ENCODE results near the gene NUMA1. TPM values are rescaled to one million over a fixed set of nuclear protein-coding genes. Genes with fewer than 3 reads are reported as not detected.

The NUMA1 gene
- total RNA-seq, 3 donors from 2014 or later (not counting 1 experiment from before 2014, with no cell fraction given) = 261 to 290 (median 262) TPM

- H3K4me3 Mint-ChIP-seq = no peak overlapping the region
- H3K27me3 ChIP-seq (ENCODE audit: control insufficient read depth, insufficient read depth, low read length) = no peaks in the 10 kb centered on the region
- H3K4me1 Mint-ChIP-seq = peaks cover 16 to 31% of the 10 kb centered on the region in 2 donors
- H3K4me1 ChIP-seq (ENCODE audit: control insufficient read depth, insufficient read depth, low read length) = peaks cover 54% of the 10 kb centered on the region
- H3K36me3 ChIP-seq (ENCODE audit: control insufficient read depth, insufficient read depth, low read length) = peaks cover 24% of the 10 kb centered on the region
- H3K9me3 Mint-ChIP-seq = no peaks in the 10 kb centered on the region
- ATAC-seq (peak in 2 of 3 donors; percentile 7 to 30), DNase-seq (no peak)
- no peak for TF ChIP-seq CTCF (IDR thresholded peaks at IDR 0.05)
- H3K36me3 Mint-ChIP-seq = no peaks in the 10 kb centered on the region
- no peak overlapping the region for H3K4me3 ChIP-seq (ENCODE audit: low read length)
- H3K9me3 ChIP-seq (ENCODE audit: control insufficient read depth, insufficient read depth, low read length) = no peaks in the 10 kb centered on the region
- intact Hi-C loops (cut with micrococcal nuclease) = no loop called here
- WGBS (ENCODE audit: insufficient coverage) = 24% methylated on average over 4 of the region's 4 CpGs
- H3K27ac Mint-ChIP-seq = peak overlapping the region in 1 of 2 donors; percentile 75
- H3K27me3 Mint-ChIP-seq (ENCODE audit: low read depth in 2 of 2) = no peaks in the 10 kb centered on the region
- peak overlapping the region; percentile 88 for H3K27ac ChIP-seq (ENCODE audit: low read length)
These were observed 42.6 kb downstream of the NUMA1 start for GRCh38 chr11:72037554-72038311.

GRCh38 chr11:72036687-72037086 is 43.7 kb downstream of the NUMA1 start:
- ATAC-seq (no peak), DNase-seq (no peak)
- H3K9me3 Mint-ChIP-seq = no peaks in the 10 kb centered on the region
- Histone ChIP-seq H3K9me3 (ENCODE audit: control insufficient read depth, insufficient read depth, low read length) (no peaks in the 10 kb centered on the region), H3K4me3 (ENCODE audit: low read length) (no peak overlapping the region), H3K36me3 (ENCODE audit: control insufficient read depth, insufficient read depth, low read length) (peaks cover 29% of the 10 kb centered on the region), H3K27ac (ENCODE audit: low read length) (peak overlapping the region; percentile 4), H3K4me1 (ENCODE audit: control insufficient read depth, insufficient read depth, low read length) (peaks cover 44% of the 10 kb centered on the region), H3K27me3 (ENCODE audit: control insufficient read depth, insufficient read depth, low read length) (no peaks in the 10 kb centered on the region)
- peaks cover 16 to 20% of the 10 kb centered on the region in 2 donors for H3K4me1 Mint-ChIP-seq
- no peak for TF ChIP-seq CTCF (IDR thresholded peaks at IDR 0.05)
- intact Hi-C loops (cut with micrococcal nuclease) = no loop called here
- peak overlapping the region in 1 of 2 donors; percentile 75 for H3K27ac Mint-ChIP-seq
- H3K36me3 Mint-ChIP-seq = no peaks in the 10 kb centered on the region
- no peaks in the 10 kb centered on the region for H3K27me3 Mint-ChIP-seq (ENCODE audit: low read depth in 2 of 2)
- peak overlapping the region; percentile 17 for H3K4me3 Mint-ChIP-seq
- WGBS (ENCODE audit: insufficient coverage) = 69% methylated on average over 3 of the region's 3 CpGs

GRCh38 chr11:72030472-72031045 is 49.8 kb downstream of the NUMA1 start:
- Histone ChIP-seq H3K27ac (ENCODE audit: low read length) (no peak overlapping the region), H3K36me3 (ENCODE audit: control insufficient read depth, insufficient read depth, low read length) (peaks cover 73% of the 10 kb centered on the region)
- H3K36me3 Mint-ChIP-seq = peaks cover 10% of the 10 kb centered on the region

More at GRCh38 chr11:72030472-72031045, 49.8 kb downstream of the NUMA1 start:
- Histone ChIP-seq H3K9me3 (ENCODE audit: control insufficient read depth, insufficient read depth, low read length) (no peaks in the 10 kb centered on the region), H3K27me3 (ENCODE audit: control insufficient read depth, insufficient read depth, low read length) (no peaks in the 10 kb centered on the region), H3K4me3 (ENCODE audit: low read length) (no peak overlapping the region), H3K4me1 (ENCODE audit: control insufficient read depth, insufficient read depth, low read length) (no peaks in the 10 kb centered on the region)
- no peak for ATAC-seq
- H3K4me3 Mint-ChIP-seq = no peak overlapping the region
- peaks cover 26 to 32% of the 10 kb centered on the region in 2 donors for H3K4me1 Mint-ChIP-seq
- no CpG with 5 or more reads among the region's 1 CpG for WGBS (ENCODE audit: insufficient coverage)
- no peak for DNase-seq
- intact Hi-C loops (cut with micrococcal nuclease) = no loop called here
- H3K9me3 Mint-ChIP-seq = no peaks in the 10 kb centered on the region
- H3K27ac Mint-ChIP-seq = peak overlapping the region; percentile 39 to 50
- no peaks in the 10 kb centered on the region for H3K27me3 Mint-ChIP-seq (ENCODE audit: low read depth in 2 of 2)
- TF ChIP-seq CTCF (IDR thresholded peaks at IDR 0.05) = no peak
